ENCODE measurements around the gene HAUS8.

Gene HAUS8

GRCh38 chr19:17091758-17092333, 16.6 kb upstream of the HAUS8 start:
- H3K4me2 ChIP-seq (ENCODE audit: low read length) = no peak overlapping the region
- no peaks in the 10 kb centered on the region for H3K9me3 ChIP-seq (ENCODE audit: control insufficient read depth, low read length)
- H3K9ac ChIP-seq = no peak overlapping the region
- peaks cover 39% of the 10 kb centered on the region for H3K79me2 ChIP-seq
- H3K27ac ChIP-seq = no peak overlapping the region
- H2AFZ ChIP-seq = no peak overlapping the region
- no peaks in the 10 kb centered on the region for H3K36me3 ChIP-seq (ENCODE audit: control insufficient read depth, insufficient read depth, low read length)
- no peaks in the 10 kb centered on the region for H3K27me3 ChIP-seq (ENCODE audit: control insufficient read depth, insufficient read depth, low read length)
- H3K4me3 ChIP-seq (ENCODE audit: low read depth, low read length) = no peak overlapping the region
- no peaks in the 10 kb centered on the region for H3K4me1 ChIP-seq
- no peak for TF ChIP-seq CTCF (IDR thresholded peaks at IDR 0.05)

- TF ChIP-seq CTCF (IDR thresholded peaks at IDR 0.05) = no peak
- Histone ChIP-seq H3K9ac (no peak overlapping the region), H3K27me3 (ENCODE audit: control insufficient read depth, insufficient read depth, low read length) (no peaks in the 10 kb centered on the region), H3K36me3 (ENCODE audit: control insufficient read depth, insufficient read depth, low read length) (no peaks in the 10 kb centered on the region), H3K79me2 (peaks cover 45% of the 10 kb centered on the region), H3K4me3 (ENCODE audit: low read depth, low read length) (no peak overlapping the region), H2AFZ (no peak overlapping the region), H3K4me2 (ENCODE audit: low read length) (no peak overlapping the region), H3K4me1 (no peaks in the 10 kb centered on the region), H3K27ac (no peak overlapping the region), H3K9me3 (ENCODE audit: control insufficient read depth, low read length) (no peaks in the 10 kb centered on the region)
These were observed 15.3 kb upstream of the HAUS8 start for GRCh38 chr19:17090583-17090982.

GRCh38 chr19:17088552-17088951, 13.3 kb upstream of the HAUS8 start:
- no peaks in the 10 kb centered on the region for H3K9me3 ChIP-seq (ENCODE audit: control insufficient read depth, low read length)
- H3K36me3 ChIP-seq (ENCODE audit: control insufficient read depth, insufficient read depth, low read length) = no peaks in the 10 kb centered on the region
- H3K4me2 ChIP-seq (ENCODE audit: low read length) = no peak overlapping the region
- no peak overlapping the region for H3K4me3 ChIP-seq (ENCODE audit: low read depth, low read length)
- no peaks in the 10 kb centered on the region for H3K4me1 ChIP-seq
- no peaks in the 10 kb centered on the region for H3K27me3 ChIP-seq (ENCODE audit: control insufficient read depth, insufficient read depth, low read length)
- no peak overlapping the region for H3K9ac ChIP-seq
- TF ChIP-seq CTCF (IDR thresholded peaks at IDR 0.05) = no peak
- H3K79me2 ChIP-seq = peaks cover 42% of the 10 kb centered on the region
- no peak overlapping the region for H2AFZ ChIP-seq
- no peak overlapping the region for H3K27ac ChIP-seq

- Histone ChIP-seq H3K27ac (no peak overlapping the region), H3K4me3 (ENCODE audit: low read depth, low read length) (no peak overlapping the region), H3K79me2 (peaks cover 43% of the 10 kb centered on the region), H2AFZ (no peak overlapping the region), H3K4me2 (ENCODE audit: low read length) (no peak overlapping the region), H3K9ac (no peak overlapping the region), H3K36me3 (ENCODE audit: control insufficient read depth, insufficient read depth, low read length) (no peaks in the 10 kb centered on the region), H3K27me3 (ENCODE audit: control insufficient read depth, insufficient read depth, low read length) (no peaks in the 10 kb centered on the region), H3K4me1 (no peaks in the 10 kb centered on the region), H3K9me3 (ENCODE audit: control insufficient read depth, low read length) (no peaks in the 10 kb centered on the region)
- TF ChIP-seq CTCF (IDR thresholded peaks at IDR 0.05) = no peak
These were observed 11.6 kb upstream of the HAUS8 start for GRCh38 chr19:17086834-17087233.

- H3K36me3 ChIP-seq (ENCODE audit: control insufficient read depth, insufficient read depth, low read length) = no peaks in the 10 kb centered on the region
- TF ChIP-seq CTCF (IDR thresholded peaks at IDR 0.05) = no peak
- H3K9ac ChIP-seq = no peak overlapping the region
- no peaks in the 10 kb centered on the region for H3K27me3 ChIP-seq (ENCODE audit: control insufficient read depth, insufficient read depth, low read length)
- no peak overlapping the region for H3K4me3 ChIP-seq (ENCODE audit: low read depth, low read length)
- no peaks in the 10 kb centered on the region for H3K9me3 ChIP-seq (ENCODE audit: control insufficient read depth, low read length)
- no peak overlapping the region for H3K4me2 ChIP-seq (ENCODE audit: low read length)
- H2AFZ ChIP-seq = no peak overlapping the region
- H3K27ac ChIP-seq = no peak overlapping the region
- H3K4me1 ChIP-seq = no peaks in the 10 kb centered on the region
- peaks cover 41% of the 10 kb centered on the region for H3K79me2 ChIP-seq
These were observed 10.9 kb upstream of the HAUS8 start for GRCh38 chr19:17086120-17086519.
